Osteoblast (primary cell): ENCODE data around the gene RBBP8NL. TPM values are rescaled to one million over a fixed set of nuclear protein-coding genes. Genes with fewer than 3 reads are reported as not detected.

Experiments used
- DNase-seq: peaks from one replicate; pipeline ENCODE4 v3.0.0; 2011; ENCODE audit warnings: low spot score, mixed read lengths; ENCODE audit not compliant: insufficient read length; ENCODE audit errors: missing footprints
- H2AFZ ChIP-seq: 2 replicates; pipeline ENCODE4 v1.6.0; 2011; ENCODE audit warnings: mild to moderate bottlenecking, low read length
- H3K27ac ChIP-seq: 2 replicates; pipeline ENCODE4 v1.5.1; 2011; ENCODE audit warnings: mild to moderate bottlenecking, low read depth, low read length, moderate library complexity
- H3K27me3 ChIP-seq: 2 replicates; pipeline ENCODE4 v1.6.0; 2012; ENCODE audit warnings: mild to moderate bottlenecking, control low read depth, inconsistent platforms, low read length, moderate library complexity; ENCODE audit not compliant: insufficient read depth
- H3K36me3 ChIP-seq: 2 replicates; pipeline ENCODE4 v1.5.1; 2011; ENCODE audit warnings: mild to moderate bottlenecking, low read length, control low read depth, moderate library complexity; ENCODE audit not compliant: insufficient read depth
- H3K4me1 ChIP-seq: 2 replicates; pipeline ENCODE4 v1.5.1; 2011; ENCODE audit warnings: mild to moderate bottlenecking, low read length, control low read depth, moderate library complexity; ENCODE audit not compliant: insufficient read depth
- H3K4me2 ChIP-seq: 2 replicates; pipeline ENCODE4 v1.6.0; 2011; ENCODE audit warnings: mild to moderate bottlenecking, low read length; ENCODE audit not compliant: insufficient read depth
- H3K4me3 ChIP-seq: fragments of 200-600 bp; sonication (generic); 3 replicates; pipeline ENCODE4 v1.5.1; 2012; ENCODE audit warnings: mild to moderate bottlenecking, low read length, inconsistent platforms; ENCODE audit not compliant: insufficient read depth
- H3K79me2 ChIP-seq: 2 replicates; pipeline ENCODE4 v1.6.0; 2012; ENCODE audit warnings: mild to moderate bottlenecking, low read length, control low read depth, inconsistent platforms; ENCODE audit not compliant: insufficient read depth
- H3K9me3 ChIP-seq: 2 replicates; pipeline ENCODE4 v1.5.1; 2011; ENCODE audit warnings: low read depth, low read length, control low read depth
- H4K20me1 ChIP-seq: 2 replicates; pipeline ENCODE4 v1.6.0; 2012; ENCODE audit warnings: mild to moderate bottlenecking, low read length, control low read depth; ENCODE audit not compliant: insufficient read depth
- CTCF ChIP-seq: IDR thresholded peaks from 2 replicates; pipeline ENCODE4 v1.5.1; 2011; ENCODE audit warnings: mild to moderate bottlenecking, low read depth, low read length, moderate library complexity; ENCODE audit errors: extremely low read depth
- total RNA-seq: library from RNA; depleted of rRNA; stranded (reverse); fragments of >200 nt; gene quantifications from 2 replicates; pipeline ENCODE4 v1.2.3, GENCODE V29; 2012

The RBBP8NL gene
- total RNA-seq, 1 donor, result not detected

GRCh38 chr20:62453186-62453808, 26.0 kb upstream of the RBBP8NL start:
- no peak for TF ChIP-seq CTCF
- Histone ChIP-seq H3K9me3 (no peaks in the 10 kb centered on the region), H3K4me3 (no peak overlapping the region), H4K20me1 (no peaks in the 10 kb centered on the region), H3K36me3 (no peaks in the 10 kb centered on the region), H3K27ac (no peak overlapping the region), H3K4me1 (no peaks in the 10 kb centered on the region), H3K27me3 (no peaks in the 10 kb centered on the region), H2AFZ (no peak overlapping the region), H3K79me2 (no peaks in the 10 kb centered on the region), H3K4me2 (no peak overlapping the region)
- no peak for DNase-seq

GRCh38 chr20:62452475-62453095, 25.2 kb upstream of the RBBP8NL start:
- H3K27me3 ChIP-seq, result no peaks in the 10 kb centered on the region
- H2AFZ ChIP-seq, result no peak overlapping the region
- no peak overlapping the region for H3K27ac ChIP-seq
- H3K4me3 ChIP-seq, result no peak overlapping the region
- no peaks in the 10 kb centered on the region for H3K9me3 ChIP-seq
- DNase-seq, result no peak
- no peaks in the 10 kb centered on the region for H4K20me1 ChIP-seq
- H3K36me3 ChIP-seq, result no peaks in the 10 kb centered on the region
- no peaks in the 10 kb centered on the region for H3K79me2 ChIP-seq
- no peaks in the 10 kb centered on the region for H3K4me1 ChIP-seq
- no peak overlapping the region for H3K4me2 ChIP-seq
- TF ChIP-seq CTCF, result no peak

GRCh38 chr20:62451970-62452369, 24.6 kb upstream of the RBBP8NL start:
- Histone ChIP-seq H3K36me3 (no peaks in the 10 kb centered on the region), H3K27ac (no peak overlapping the region), H3K4me3 (no peak overlapping the region), H3K4me2 (no peak overlapping the region), H3K79me2 (no peaks in the 10 kb centered on the region), H3K9me3 (no peaks in the 10 kb centered on the region), H3K27me3 (no peaks in the 10 kb centered on the region), H3K4me1 (no peaks in the 10 kb centered on the region), H2AFZ (no peak overlapping the region), H4K20me1 (no peaks in the 10 kb centered on the region)
- no peak for TF ChIP-seq CTCF
- DNase-seq, result no peak

GRCh38 chr20:62451156-62451767, 23.9 kb upstream of the RBBP8NL start:
- no peak overlapping the region for H3K4me3 ChIP-seq
- H3K27me3 ChIP-seq, result no peaks in the 10 kb centered on the region
- H3K27ac ChIP-seq, result no peak overlapping the region
- no peak for TF ChIP-seq CTCF
- H4K20me1 ChIP-seq, result no peaks in the 10 kb centered on the region
- H3K4me1 ChIP-seq, result no peaks in the 10 kb centered on the region
- no peak overlapping the region for H3K4me2 ChIP-seq
- H2AFZ ChIP-seq, result no peak overlapping the region
- no peaks in the 10 kb centered on the region for H3K9me3 ChIP-seq
- no peaks in the 10 kb centered on the region for H3K79me2 ChIP-seq
- no peak for DNase-seq
- H3K36me3 ChIP-seq, result no peaks in the 10 kb centered on the region
